Subcutaneous abdominal adipose tissue (tissue), 5 donors: ENCODE results near the gene SLC17A8.
"Not testable (repeated sequence)": the region's sequence is repeated elsewhere in the genome, so short reads cannot be mapped to it uniquely, and the experiment has no call there.

Experiments
- H3K27ac ChIP-seq: one replicate; pipeline ENCODE4 v1.7.0; 2013; ENCODE audit warnings: low read depth, mild to moderate bottlenecking, inconsistent platforms, low read length, moderate library complexity
- H3K27me3 ChIP-seq, 5 donors: one replicate each; pipeline ENCODE4 v1.7.0; 2013; ENCODE audit warnings: low read length in 5 of 5, inconsistent platforms in 1 of 5; ENCODE audit not compliant: control insufficient read depth in 5 of 5, insufficient read depth in 4 of 5
- H3K36me3 ChIP-seq, 5 donors: one replicate each; pipeline ENCODE4 v1.7.0; 2013; ENCODE audit warnings: low read length in 5 of 5; ENCODE audit not compliant: control insufficient read depth in 5 of 5, insufficient read depth in 5 of 5
- H3K4me1 ChIP-seq, 5 donors: one replicate each; pipeline ENCODE4 v1.7.0; 2013; ENCODE audit warnings: low read length in 5 of 5, mild to moderate bottlenecking in 3 of 5, moderate library complexity in 1 of 5; ENCODE audit not compliant: control insufficient read depth in 5 of 5, insufficient read depth in 5 of 5
- H3K4me3 ChIP-seq, 5 donors: one replicate each; pipeline ENCODE4 v1.7.0; 2013; ENCODE audit warnings: low read length in 5 of 5, low read depth in 1 of 5
- H3K9ac ChIP-seq, 5 donors: one replicate each; pipeline ENCODE4 v1.7.0; 2013; ENCODE audit warnings: low read length in 5 of 5, mild to moderate bottlenecking in 4 of 5, moderate library complexity in 3 of 5
- H3K9me3 ChIP-seq, 5 donors: one replicate each; pipeline ENCODE4 v1.7.0; 2013; ENCODE audit warnings: low read length in 5 of 5; ENCODE audit not compliant: control insufficient read depth in 5 of 5
- donor health status: healthy.
- donor health status: healthy.
- donor health status: healthy.
- donor health status: healthy.
- donor health status: healthy.

Gene SLC17A8

DNA sequence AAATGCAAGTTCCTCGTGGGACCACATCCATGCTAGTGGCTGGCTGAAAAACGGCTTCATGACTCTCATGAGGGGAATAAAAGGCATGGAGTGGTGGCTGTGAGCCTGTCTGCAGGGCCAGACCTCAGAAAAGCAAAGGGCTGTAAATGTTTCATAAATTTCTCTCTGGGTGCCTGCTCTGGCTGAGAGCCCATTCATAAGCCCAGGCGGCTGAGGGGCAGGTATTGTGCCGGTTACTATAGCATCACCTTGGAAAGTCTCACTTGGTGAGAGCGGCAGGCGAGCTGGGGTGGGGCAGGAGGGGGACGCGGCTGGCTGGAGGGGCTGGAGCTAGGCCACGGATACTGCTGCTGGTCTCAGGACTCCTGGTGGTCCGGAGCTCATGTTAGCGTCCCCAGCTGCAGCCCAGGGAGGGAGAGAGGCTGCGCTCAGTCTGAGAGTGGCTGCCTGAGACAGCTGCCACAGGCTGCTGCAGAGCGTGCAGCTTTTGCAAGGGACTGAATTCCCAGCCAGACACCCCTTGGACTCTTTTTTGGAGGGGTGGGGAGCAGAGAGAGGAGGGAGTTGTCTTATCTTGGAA, at the start of gene SLC17A8:
TSS of gene SLC17A8 (plus strand) at position 431 of the 580 bp plus-strand sequence. CDS start 318 bp downstream, outside the sequence.
- peaks cover 0 to 13% (median 6%) of the 10 kb centered on the region in 5 donors for H3K27me3 ChIP-seq
- peaks cover 0 to 10% (median 0%) of the 10 kb centered on the region in 5 donors for H3K4me1 ChIP-seq
- H3K9me3 ChIP-seq, result no peaks in the 10 kb centered on the region
- no peak within 1 kb of the TSS for H3K9ac ChIP-seq
- H3K4me3 ChIP-seq, result no peak within 1 kb of the TSS
- no peak within 1 kb of the TSS for H3K27ac ChIP-seq
- no peaks in the 10 kb centered on the region for H3K36me3 ChIP-seq

GRCh38 chr12:100308138-100308537, 48.7 kb upstream of the SLC17A8 start:
- not testable (repeated sequence) for H3K9ac ChIP-seq, H3K9me3 ChIP-seq, H3K27ac ChIP-seq, H3K4me1 ChIP-seq, H3K27me3 ChIP-seq, H3K4me3 ChIP-seq
- H3K36me3 ChIP-seq, result peaks cover 10 to 25% (median 16%) of the 10 kb centered on the region in 5 donors

GRCh38 chr12:100311317-100311716, 45.6 kb upstream of the SLC17A8 start:
- H3K27ac ChIP-seq, result peak overlapping the region; percentile 38
- H3K9me3 ChIP-seq, result no peaks in the 10 kb centered on the region
- no peaks in the 10 kb centered on the region for H3K27me3 ChIP-seq
- H3K4me1 ChIP-seq, result peaks cover 0 to 9% (median 0%) of the 10 kb centered on the region in 5 donors
- no peak overlapping the region for H3K4me3 ChIP-seq
- H3K36me3 ChIP-seq, result peaks cover 16 to 38% (median 32%) of the 10 kb centered on the region in 5 donors
- H3K9ac ChIP-seq, result peak overlapping the region in 1 of 5 donors; percentile 11

- Histone ChIP-seq H3K4me3 (no peak overlapping the region), H3K9ac (no peak overlapping the region), H3K4me1 (no peaks in the 10 kb centered on the region), H3K27me3 (no peaks in the 10 kb centered on the region), H3K36me3 (peaks cover 23 to 50% (median 34%) of the 10 kb centered on the region in 5 donors), H3K27ac (no peak overlapping the region), H3K9me3 (no peaks in the 10 kb centered on the region)
Observed at GRCh38 chr12:100317371-100317770, 39.5 kb upstream of the SLC17A8 start.

GRCh38 chr12:100324498-100324897, 32.4 kb upstream of the SLC17A8 start:
- no peaks in the 10 kb centered on the region for H3K27me3 ChIP-seq
- H3K9me3 ChIP-seq, result no peaks in the 10 kb centered on the region
- H3K4me1 ChIP-seq, result no peaks in the 10 kb centered on the region
- no peak overlapping the region for H3K27ac ChIP-seq
- H3K9ac ChIP-seq, result no peak overlapping the region
- H3K36me3 ChIP-seq, result peaks cover 5 to 35% (median 16%) of the 10 kb centered on the region in 5 donors
- no peak overlapping the region for H3K4me3 ChIP-seq

DNA sequence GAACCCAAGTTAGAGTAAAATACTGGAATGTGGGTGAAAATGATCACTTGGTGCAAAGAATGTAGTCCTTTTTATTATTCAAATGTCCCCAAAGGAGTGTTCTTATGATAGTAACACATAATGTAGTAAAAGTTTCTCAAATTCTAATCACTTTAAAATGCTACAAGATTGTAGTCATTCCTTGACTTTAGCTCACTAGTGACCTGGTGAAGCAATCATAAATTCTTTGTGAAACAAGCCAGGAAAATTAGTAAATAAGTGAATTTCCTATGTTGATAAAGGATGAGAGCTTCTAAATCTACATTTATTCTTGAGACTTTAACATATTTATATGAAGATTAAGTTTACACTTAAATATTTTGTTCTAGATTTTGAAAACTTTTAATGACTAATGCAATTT, 30.7 kb upstream of the SLC17A8 start:
- no peaks in the 10 kb centered on the region for H3K9me3 ChIP-seq
- H3K9ac ChIP-seq, result no peak overlapping the region
- no peaks in the 10 kb centered on the region for H3K27me3 ChIP-seq
- H3K27ac ChIP-seq, result no peak overlapping the region
- H3K36me3 ChIP-seq, result peaks cover 12 to 49% (median 24%) of the 10 kb centered on the region in 5 donors
- no peak overlapping the region for H3K4me3 ChIP-seq
- no peaks in the 10 kb centered on the region for H3K4me1 ChIP-seq

- no peaks in the 10 kb centered on the region for H3K9me3 ChIP-seq
- H3K4me1 ChIP-seq, result no peaks in the 10 kb centered on the region
- H3K27me3 ChIP-seq, result no peaks in the 10 kb centered on the region
- peaks cover 13 to 57% (median 43%) of the 10 kb centered on the region in 5 donors for H3K36me3 ChIP-seq
- H3K4me3 ChIP-seq, result no peak overlapping the region
- no peak overlapping the region for H3K27ac ChIP-seq
- H3K9ac ChIP-seq, result no peak overlapping the region
Observed at GRCh38 chr12:100329800-100330199, 27.1 kb upstream of the SLC17A8 start.

GRCh38 chr12:100331871-100332270, 25.0 kb upstream of the SLC17A8 start:
- Histone ChIP-seq H3K9ac (no peak overlapping the region), H3K36me3 (peaks cover 24 to 67% (median 55%) of the 10 kb centered on the region in 5 donors), H3K27ac (no peak overlapping the region), H3K9me3 (no peaks in the 10 kb centered on the region), H3K4me3 (no peak overlapping the region), H3K4me1 (no peaks in the 10 kb centered on the region), H3K27me3 (no peaks in the 10 kb centered on the region)

- Histone ChIP-seq H3K9me3 (no peaks in the 10 kb centered on the region), H3K27ac (no peak overlapping the region), H3K9ac (no peak overlapping the region), H3K36me3 (peaks cover 28 to 67% (median 61%) of the 10 kb centered on the region in 5 donors), H3K4me1 (no peaks in the 10 kb centered on the region), H3K4me3 (no peak overlapping the region), H3K27me3 (no peaks in the 10 kb centered on the region)
Observed at GRCh38 chr12:100332852-100333251, 24.0 kb upstream of the SLC17A8 start.

- Histone ChIP-seq H3K27me3 (no peaks in the 10 kb centered on the region), H3K36me3 (peaks cover 30 to 62% (median 46%) of the 10 kb centered on the region in 5 donors), H3K27ac (no peak overlapping the region), H3K9ac (no peak overlapping the region), H3K4me1 (no peaks in the 10 kb centered on the region), H3K9me3 (no peaks in the 10 kb centered on the region), H3K4me3 (no peak overlapping the region)
Observed at GRCh38 chr12:100337299-100337698, 19.6 kb upstream of the SLC17A8 start.
